Tibial artery (tissue), 4 donors: ENCODE measurements around the gene OR52J3.
"Not testable (repeated sequence)": the region's sequence is repeated elsewhere in the genome, so short reads cannot be mapped to it uniquely, and the experiment has no call there.

Experiments
- DNase-seq, 2 donors: peaks; one replicate each; pipeline ENCODE4 v3.0.0-alpha.2; 2019
- H3K27ac ChIP-seq, 2 donors: fragments of 200-600 bp; sonication (generic) in 1 of 2; 1 replicate in 1 of 2; 2 replicates in 1 of 2; pipeline ENCODE4 v1.5.1; 2018 to 2019; ENCODE audit warnings: mild to moderate bottlenecking in 1 of 2
- H3K27me3 ChIP-seq, 2 donors: fragments of 200-600 bp; sonication (generic) in 1 of 2; one replicate each; pipeline versions ENCODE4 v1.5.1 to v1.6.0; 2016 to 2019
- H3K36me3 ChIP-seq, 3 donors: fragments of 200-600 bp; sonication (generic) in 2 of 3; one replicate each; pipeline ENCODE4 v1.5.1; 2016 to 2019; ENCODE audit warnings: mild to moderate bottlenecking in 2 of 3
- H3K4me1 ChIP-seq, 4 donors: fragments of 200-600 bp; sonication (generic) in 2 of 4; 1 replicate in 3 of 4; 2 replicates in 1 of 4; pipeline ENCODE4 v1.5.1; 2016 to 2019
- H3K4me3 ChIP-seq, 2 donors: fragments of 200-600 bp; sonication (generic) in 1 of 2; 1 replicate in 1 of 2; 2 replicates in 1 of 2; pipeline ENCODE4 v1.5.1; 2018 to 2019; ENCODE audit warnings: mild to moderate bottlenecking in 2 of 2
- H3K9me3 ChIP-seq, 3 donors: fragments of 200-600 bp; sonication (generic) in 1 of 3; one replicate each; pipeline ENCODE4 v1.5.1; 2016 to 2019
- intact Hi-C: fragments of 100-400 bp; cut with DNase I; formaldehyde crosslinking; loops from one replicate; pipeline ENCODE4 v1.15.0; 2023; ENCODE audit warnings: low total_unique reads
- TF ChIP-seq, protein P1 (sequence below), 2 experiments: fragments of 200-600 bp in 1 of 2; fragments of 450-650 bp in 1 of 2; IDR thresholded peaks; one replicate each; pipeline ENCODE4 v1.5.1; 2017 to 2019; ENCODE audit warnings: antibody characterized with exemption in 2 of 2, mild to moderate bottlenecking in 1 of 2, moderate library complexity in 1 of 2

The OR52J3 gene

DNA sequence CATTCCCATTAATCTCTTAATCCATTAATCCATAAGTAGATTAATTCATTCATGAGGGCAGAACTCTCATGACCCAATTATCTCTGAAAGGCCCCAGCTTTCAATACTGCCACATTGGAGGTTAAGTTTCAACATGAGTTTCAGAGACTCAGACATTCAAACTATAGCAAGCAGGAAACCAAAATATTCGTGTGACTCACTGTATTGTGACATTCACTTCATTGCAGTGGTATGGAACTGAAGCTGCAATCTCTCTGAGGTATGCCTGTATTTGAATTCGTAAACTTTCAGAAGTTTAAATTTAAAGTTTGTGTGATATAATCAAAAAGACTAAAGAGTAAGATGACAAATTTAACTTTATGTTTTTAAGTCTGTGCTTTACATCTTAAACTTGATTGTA is 2.9 kb upstream of the OR52J3 start:
- Histone ChIP-seq H3K36me3 (no peaks in the 10 kb centered on the region), H3K27ac (no peak overlapping the region), H3K4me1 (no peaks in the 10 kb centered on the region), H3K9me3 (no peaks in the 10 kb centered on the region), H3K4me3 (no peak overlapping the region), H3K27me3 (no peaks in the 10 kb centered on the region)
- TF ChIP-seq, protein P1, sequence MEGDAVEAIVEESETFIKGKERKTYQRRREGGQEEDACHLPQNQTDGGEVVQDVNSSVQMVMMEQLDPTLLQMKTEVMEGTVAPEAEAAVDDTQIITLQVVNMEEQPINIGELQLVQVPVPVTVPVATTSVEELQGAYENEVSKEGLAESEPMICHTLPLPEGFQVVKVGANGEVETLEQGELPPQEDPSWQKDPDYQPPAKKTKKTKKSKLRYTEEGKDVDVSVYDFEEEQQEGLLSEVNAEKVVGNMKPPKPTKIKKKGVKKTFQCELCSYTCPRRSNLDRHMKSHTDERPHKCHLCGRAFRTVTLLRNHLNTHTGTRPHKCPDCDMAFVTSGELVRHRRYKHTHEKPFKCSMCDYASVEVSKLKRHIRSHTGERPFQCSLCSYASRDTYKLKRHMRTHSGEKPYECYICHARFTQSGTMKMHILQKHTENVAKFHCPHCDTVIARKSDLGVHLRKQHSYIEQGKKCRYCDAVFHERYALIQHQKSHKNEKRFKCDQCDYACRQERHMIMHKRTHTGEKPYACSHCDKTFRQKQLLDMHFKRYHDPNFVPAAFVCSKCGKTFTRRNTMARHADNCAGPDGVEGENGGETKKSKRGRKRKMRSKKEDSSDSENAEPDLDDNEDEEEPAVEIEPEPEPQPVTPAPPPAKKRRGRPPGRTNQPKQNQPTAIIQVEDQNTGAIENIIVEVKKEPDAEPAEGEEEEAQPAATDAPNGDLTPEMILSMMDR (IDR thresholded peaks at IDR 0.05), result no peak
- no peak for DNase-seq
- intact Hi-C loops, result no loop called here

DNA sequence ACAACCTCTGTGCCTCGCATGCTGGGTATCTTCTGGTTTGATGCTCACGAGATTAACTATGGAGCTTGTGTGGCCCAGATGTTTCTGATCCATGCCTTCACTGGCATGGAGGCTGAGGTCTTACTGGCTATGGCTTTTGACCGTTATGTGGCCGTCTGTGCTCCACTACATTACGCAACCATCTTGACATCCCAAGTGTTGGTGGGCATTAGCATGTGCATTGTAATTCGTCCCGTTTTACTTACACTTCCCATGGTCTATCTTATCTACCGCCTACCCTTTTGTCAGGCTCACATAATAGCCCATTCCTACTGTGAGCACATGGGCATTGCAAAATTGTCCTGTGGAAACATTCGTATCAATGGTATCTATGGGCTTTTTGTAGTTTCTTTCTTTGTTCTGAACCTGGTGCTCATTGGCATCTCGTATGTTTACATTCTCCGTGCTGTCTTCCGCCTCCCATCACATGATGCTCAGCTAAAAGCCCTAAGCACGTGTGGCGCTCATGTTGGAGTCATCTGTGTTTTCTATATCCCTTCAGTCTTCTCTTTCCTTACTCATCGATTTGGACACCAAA is 516 bp downstream of the OR52J3 start:
- Histone ChIP-seq H3K4me1 (no peaks in the 10 kb centered on the region), H3K4me3 (no peak overlapping the region), H3K27ac (no peak overlapping the region), H3K36me3 (no peaks in the 10 kb centered on the region), H3K9me3 (no peaks in the 10 kb centered on the region), H3K27me3 (no peaks in the 10 kb centered on the region)
- DNase-seq, result no peak
- intact Hi-C loops, result no loop called here
- TF ChIP-seq, protein P1 (IDR thresholded peaks at IDR 0.05), result no peak

DNA sequence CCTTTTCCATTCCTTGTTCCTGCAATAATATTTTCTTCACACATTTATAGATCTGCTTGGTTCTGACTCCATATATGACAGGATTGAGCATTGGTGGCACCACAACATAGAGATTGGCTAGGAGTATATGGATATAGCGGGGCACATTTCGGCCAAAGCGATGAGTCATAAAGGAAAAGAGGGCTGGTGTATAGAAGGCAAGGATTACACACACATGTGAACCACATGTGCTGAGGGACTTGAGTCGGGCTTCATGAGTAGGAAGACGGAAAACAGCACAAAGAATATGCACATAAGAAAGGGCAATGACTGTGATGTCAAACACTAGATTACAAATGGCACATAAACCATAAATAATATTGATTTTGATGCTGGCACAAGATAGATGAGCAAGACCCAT is 12.4 kb downstream of the OR52J3 start:
- DNase-seq, H3K27ac ChIP-seq, H3K9me3 ChIP-seq, H3K4me3 ChIP-seq, H3K27me3 ChIP-seq, intact Hi-C loops, H3K4me1 ChIP-seq, H3K36me3 ChIP-seq: not testable (repeated sequence)

DNA sequence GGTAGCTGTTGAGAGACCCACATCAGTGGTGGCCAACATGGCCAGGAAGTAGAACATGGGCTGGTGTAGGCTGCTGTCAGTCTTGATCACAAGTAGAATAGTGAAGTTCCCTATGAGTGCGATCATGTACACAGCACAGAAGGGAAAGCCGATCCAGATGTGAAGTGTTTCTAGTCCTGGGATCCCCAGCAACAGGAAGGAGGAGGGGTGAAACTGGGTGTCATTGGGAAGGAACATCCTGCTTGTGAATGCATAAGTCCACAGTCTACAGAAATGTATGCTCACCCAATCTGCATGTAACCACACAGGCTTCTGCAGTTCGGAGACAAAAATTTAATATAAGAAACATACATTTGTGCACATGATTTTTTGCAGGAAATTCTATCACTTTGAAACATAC is 13.1 kb downstream of the OR52J3 start, which contains the start of gene OR52E2:
Gene OR52E2 (minus strand): TSS at position 237 of the 400 bp plus-strand sequence. CDS start 0 bp downstream, at position 237.
- Histone ChIP-seq H3K36me3 (no peaks in the 10 kb centered on the region), H3K9me3 (no peaks in the 10 kb centered on the region), H3K27ac (no peak within 1 kb of the TSS), H3K27me3 (no peaks in the 10 kb centered on the region), H3K4me1 (no peaks in the 10 kb centered on the region), H3K4me3 (no peak within 1 kb of the TSS)
- DNase-seq, result no peak
- TF ChIP-seq, protein P1 (IDR thresholded peaks at IDR 0.05), result no peak
- intact Hi-C loops, result no loop called here

DNA sequence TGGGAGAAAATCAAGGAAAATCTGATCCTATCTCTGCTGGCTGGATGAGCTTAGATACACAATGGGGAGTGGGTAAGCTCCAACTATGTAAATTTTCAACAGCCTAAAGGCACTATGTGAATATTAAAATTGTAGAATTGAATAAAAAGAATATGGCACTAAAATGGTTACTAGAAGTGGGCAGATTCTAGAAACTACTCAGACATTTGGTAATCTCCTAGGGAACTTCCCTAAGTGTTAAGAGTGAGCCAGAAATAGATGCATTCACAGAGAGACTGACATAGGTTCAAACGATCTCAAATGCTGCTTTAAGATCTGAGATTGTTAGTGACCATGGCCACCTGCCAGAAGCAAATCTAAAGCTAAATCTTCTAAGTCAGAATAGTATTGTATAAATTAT is 18.7 kb downstream of the OR52J3 start:
- Histone ChIP-seq H3K27me3 (no peaks in the 10 kb centered on the region), H3K36me3 (no peaks in the 10 kb centered on the region), H3K9me3 (no peaks in the 10 kb centered on the region), H3K4me1 (no peaks in the 10 kb centered on the region), H3K27ac (no peak overlapping the region), H3K4me3 (no peak overlapping the region)
- TF ChIP-seq, protein P1 (IDR thresholded peaks at IDR 0.05), result no peak
- DNase-seq, result no peak
- intact Hi-C loops, result no loop called here

DNA sequence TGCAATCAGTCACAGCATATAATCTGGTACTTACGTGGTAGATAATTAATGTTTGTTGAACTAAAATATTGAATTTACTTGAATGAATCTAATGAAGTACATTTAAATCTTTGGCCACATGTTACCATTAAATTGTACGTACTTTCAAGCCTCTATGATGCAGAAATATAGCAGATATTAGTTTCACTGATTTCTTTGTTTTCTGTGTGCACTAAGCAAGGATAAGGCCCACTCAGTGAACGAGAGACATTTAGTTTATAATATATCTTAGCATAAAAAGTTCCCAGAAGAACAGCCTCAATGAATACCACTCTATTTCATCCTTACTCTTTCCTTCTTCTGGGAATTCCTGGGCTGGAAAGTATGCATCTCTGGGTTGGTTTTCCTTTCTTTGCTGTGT is 22.9 kb downstream of the OR52J3 start, which contains the start of gene OR52E1:
Gene OR52E1 (plus strand): TSS at position 301 of the 400 bp plus-strand sequence.
- no peaks in the 10 kb centered on the region for H3K27me3 ChIP-seq
- no peaks in the 10 kb centered on the region for H3K4me1 ChIP-seq
- no peaks in the 10 kb centered on the region for H3K9me3 ChIP-seq
- DNase-seq, result no peak
- intact Hi-C loops, result no loop called here
- H3K27ac ChIP-seq, result no peak within 1 kb of the TSS
- no peaks in the 10 kb centered on the region for H3K36me3 ChIP-seq
- no peak within 1 kb of the TSS for H3K4me3 ChIP-seq
- TF ChIP-seq, protein P1 (IDR thresholded peaks at IDR 0.05), result no peak
